ENCODE results near the gene NOL4L.

- TF ChIP-seq ZNF70 (CRISPR knock-in tag; IDR thresholded peaks at IDR 0.05): no peak
- TF ChIP-seq BACH2 (CRISPR knock-in tag; IDR thresholded peaks at IDR 0.05; ENCODE audit: borderline replicate concordance): no peak
- TF ChIP-seq ESRRG (CRISPR knock-in tag; IDR thresholded peaks at IDR 0.05): no peak
- TF ChIP-seq, protein P1, sequence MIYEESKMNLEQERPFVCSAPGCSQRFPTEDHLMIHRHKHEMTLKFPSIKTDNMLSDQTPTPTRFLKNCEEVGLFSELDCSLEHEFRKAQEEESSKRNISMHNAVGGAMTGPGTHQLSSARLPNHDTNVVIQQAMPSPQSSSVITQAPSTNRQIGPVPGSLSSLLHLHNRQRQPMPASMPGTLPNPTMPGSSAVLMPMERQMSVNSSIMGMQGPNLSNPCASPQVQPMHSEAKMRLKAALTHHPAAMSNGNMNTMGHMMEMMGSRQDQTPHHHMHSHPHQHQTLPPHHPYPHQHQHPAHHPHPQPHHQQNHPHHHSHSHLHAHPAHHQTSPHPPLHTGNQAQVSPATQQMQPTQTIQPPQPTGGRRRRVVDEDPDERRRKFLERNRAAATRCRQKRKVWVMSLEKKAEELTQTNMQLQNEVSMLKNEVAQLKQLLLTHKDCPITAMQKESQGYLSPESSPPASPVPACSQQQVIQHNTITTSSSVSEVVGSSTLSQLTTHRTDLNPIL (CRISPR knock-in tag; IDR thresholded peaks at IDR 0.05; ENCODE audit: low read depth): no peak
- no peak for TF ChIP-seq ZFP30 (CRISPR knock-in tag; IDR thresholded peaks at IDR 0.05)
- TF ChIP-seq ZNF565 (CRISPR knock-in tag; conservative IDR thresholded peaks at IDR 0.05; ENCODE audit: low read depth): no peak
- TF ChIP-seq PATZ1 (CRISPR knock-in tag; IDR thresholded peaks at IDR 0.05; ENCODE audit: borderline replicate concordance): no peak
- TF ChIP-seq RARB (CRISPR knock-in tag; IDR thresholded peaks at IDR 0.05): no peak
- no peak for TF ChIP-seq TCF4 (CRISPR knock-in tag; IDR thresholded peaks at IDR 0.05; ENCODE audit: borderline replicate concordance)
- TF ChIP-seq ZFP3 (CRISPR knock-in tag; IDR thresholded peaks at IDR 0.05): no peak
- TF ChIP-seq ARNTL (CRISPR knock-in tag; IDR thresholded peaks at IDR 0.05; ENCODE audit: borderline replicate concordance, low read depth): no peak
- no peak for TF ChIP-seq OSR1 (CRISPR knock-in tag; IDR thresholded peaks at IDR 0.05)
Observed at GRCh38 chr20:32569018-32569379, 16.1 kb downstream of the NOL4L start.

Data from SK-N-SH treated with all-trans-retinoic acid at 6 μM for 48 hours (cell line).